ENCODE data around the gene FAM53A.
"Not testable (repeated sequence)": the region's sequence is repeated elsewhere in the genome, so short reads cannot be mapped to it uniquely, and the experiment has no call there.

FAM53A gene

DNA sequence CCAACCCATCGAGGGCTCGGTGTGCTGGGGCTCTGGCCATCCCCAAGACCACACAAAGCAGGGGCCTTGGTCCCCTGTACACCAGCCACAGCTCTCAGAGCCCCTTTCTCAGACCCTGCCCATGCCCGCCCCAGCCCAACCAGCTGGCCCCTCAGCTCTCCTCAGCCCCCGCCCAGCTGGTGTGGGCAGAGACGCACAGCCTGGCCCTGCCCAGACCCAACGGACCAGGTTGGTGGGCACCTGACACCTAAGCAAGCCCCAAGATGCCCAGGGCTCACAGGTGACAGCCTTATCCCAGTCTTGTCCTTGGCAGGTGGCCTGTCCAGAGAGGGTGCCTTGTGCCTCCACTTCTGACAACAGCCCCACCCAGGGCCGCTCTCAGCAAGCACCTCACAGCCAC, 42.4 kb downstream of the FAM53A start:
- in situ Hi-C loops (cut with MboI; ENCODE audit: low sequenced_read_pairs) = no loop called here

DNA sequence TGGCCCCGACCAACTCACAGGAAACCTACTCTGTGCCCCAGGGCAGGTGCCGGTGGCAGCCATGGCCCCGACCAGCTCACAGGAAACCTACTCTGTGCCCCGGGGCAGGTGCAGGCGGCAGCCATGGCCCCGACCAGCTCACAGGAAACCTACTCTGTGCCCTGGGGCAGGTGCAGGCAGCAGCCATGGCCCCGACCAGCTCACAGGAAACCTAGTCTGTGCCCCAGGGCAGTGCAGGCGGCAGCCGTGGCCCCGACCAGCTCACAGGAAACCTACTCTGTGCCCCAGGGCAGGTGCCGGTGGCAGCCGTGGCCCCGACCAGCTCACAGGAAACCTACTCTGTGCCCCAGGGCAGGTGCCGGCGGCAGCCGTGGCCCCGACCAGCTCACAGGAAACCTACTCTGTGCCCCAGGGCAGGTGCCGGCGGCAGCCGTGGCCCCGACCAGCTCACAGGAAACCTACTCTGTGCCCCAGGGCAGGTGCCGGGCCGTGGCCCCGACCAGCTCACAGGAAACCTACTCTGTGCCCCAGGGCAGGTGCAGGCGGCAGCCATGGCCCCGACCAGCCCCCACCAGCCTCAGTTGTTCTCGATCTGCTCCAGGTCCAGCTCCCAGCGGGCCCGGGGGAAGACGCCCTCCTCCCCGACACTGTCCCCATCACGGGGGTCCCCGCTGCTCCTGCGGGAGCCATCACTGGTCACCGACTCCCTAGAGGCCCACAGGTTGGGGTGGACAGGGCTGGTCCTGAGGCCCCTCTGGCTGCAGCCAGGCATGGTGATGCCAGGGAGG, 43.2 kb downstream of the FAM53A start:
- in situ Hi-C loops (cut with MboI; ENCODE audit: low sequenced_read_pairs) = not testable (repeated sequence)

DNA sequence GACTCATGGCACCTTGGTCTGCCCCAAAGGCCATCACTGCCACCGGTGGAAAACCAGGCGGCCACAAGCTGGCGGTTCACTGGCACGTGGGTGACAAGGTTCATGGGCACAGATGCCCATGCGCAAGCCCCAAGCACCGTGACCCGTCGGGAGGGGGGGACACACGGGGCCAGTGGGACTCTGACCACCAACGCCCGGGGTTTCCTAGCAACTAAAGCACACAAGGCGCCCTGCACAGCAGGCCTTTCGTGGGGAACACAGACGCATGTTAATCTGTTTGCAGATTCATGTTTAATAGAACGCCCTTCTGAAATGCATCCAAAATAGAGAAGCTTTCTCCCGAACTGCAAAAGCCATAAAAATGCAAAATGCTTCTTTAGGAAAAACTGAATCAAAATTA, 43.9 kb downstream of the FAM53A start:
- in situ Hi-C loops (cut with MboI; ENCODE audit: low sequenced_read_pairs) = no loop called here

DNA sequence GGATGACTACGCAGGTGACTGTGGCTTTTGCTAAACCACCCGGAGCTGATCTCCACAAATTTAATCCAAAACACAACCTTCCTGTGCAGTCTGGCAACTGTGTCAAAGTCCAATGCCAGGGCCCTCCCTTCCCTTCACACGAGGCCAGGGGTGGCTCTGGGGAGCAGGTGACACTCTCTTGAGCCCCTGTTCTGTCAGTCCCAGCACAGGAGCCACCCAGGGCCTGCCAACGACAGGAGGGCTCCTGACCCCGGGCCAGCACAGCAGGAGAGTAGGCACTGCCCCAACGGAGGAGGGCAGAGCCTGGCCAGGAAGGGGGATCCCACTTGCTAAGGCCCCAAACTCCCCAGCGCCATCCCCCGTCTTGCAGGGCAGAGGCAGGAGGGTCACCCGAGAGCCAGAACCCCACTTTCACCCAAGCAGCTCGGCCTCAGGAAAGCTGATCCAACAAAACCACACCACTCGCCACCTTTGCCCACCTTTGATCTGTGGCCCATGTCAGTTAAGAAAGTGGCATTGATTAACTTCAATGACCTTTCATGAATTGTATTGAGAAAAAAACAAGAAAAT, 44.7 kb downstream of the FAM53A start:
- in situ Hi-C loops (cut with MboI; ENCODE audit: low sequenced_read_pairs) = no loop called here

DNA sequence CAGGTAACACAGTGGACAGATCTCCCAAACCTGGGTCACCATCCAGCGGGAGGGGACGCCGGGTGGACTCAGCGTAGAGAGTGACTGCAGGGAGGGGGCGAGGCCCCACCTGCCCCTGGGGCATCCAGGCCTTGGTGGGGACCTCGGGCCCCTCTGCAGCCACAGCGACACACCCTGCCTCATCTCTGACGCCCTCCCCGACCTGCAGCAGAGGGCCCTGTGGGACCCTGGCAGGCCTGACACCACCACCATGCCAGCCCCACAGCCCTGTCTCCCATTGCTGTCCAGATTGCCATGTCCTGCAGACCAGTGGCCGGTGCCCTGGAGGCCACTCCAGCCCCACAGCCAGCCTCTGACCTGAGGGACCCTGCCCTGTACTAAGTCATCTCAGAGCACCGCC, 45.2 kb downstream of the FAM53A start:
- in situ Hi-C loops (cut with MboI; ENCODE audit: low sequenced_read_pairs) = no loop called here

DNA sequence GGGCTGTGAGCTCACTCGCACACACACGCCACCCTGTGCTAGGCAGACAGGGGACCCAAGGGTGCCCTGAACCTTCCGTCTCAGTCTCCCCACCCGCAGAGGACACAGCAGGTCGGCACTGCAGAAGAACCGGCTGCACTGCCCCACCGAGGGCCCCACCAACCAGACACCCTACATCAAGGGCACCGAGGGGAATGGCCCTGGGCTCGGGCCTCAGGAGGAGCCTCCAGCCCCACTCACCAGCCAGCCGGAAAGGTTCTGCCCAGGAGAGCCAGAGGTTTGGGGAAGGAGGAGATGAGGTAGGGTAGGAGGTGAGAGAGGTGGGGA, 45.9 kb downstream of the FAM53A start:
- in situ Hi-C loops (cut with MboI; ENCODE audit: low sequenced_read_pairs) = no loop called here

DNA sequence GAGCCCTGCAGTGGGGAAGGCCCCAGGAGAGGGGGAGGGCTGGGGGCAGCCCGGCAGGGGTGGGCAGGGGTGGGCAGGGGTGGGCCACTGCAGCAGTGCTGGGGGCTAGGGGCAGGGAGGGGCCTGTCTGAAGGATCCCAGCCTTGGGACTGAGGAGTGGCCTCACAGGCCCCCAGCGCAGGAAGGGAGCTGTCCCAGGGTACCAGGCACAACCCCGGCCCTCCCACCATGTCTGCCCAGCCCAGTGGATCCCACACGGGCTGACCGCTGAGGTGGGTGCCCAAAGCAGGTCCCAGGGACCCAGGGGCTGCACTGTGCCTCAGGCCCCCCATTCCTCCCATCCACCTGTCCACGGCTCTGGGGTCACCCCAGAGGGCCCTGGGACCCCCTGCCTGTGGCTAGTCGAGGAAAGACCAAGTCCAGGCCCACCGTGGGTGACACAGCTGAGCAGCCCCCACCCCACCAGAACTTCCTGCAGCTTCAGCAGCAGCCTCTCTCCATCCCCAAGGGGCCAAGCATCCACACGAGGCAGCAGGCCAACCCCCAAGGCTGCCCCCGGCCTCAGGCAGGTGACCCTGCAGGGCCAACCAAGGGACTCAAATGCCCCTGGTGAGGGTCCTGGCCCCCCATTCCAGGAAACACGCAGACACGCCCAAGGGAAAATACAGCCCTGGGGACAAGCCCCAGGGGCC, 46.4 kb downstream of the FAM53A start:
- in situ Hi-C loops (cut with MboI; ENCODE audit: low sequenced_read_pairs) = no loop called here

DNA sequence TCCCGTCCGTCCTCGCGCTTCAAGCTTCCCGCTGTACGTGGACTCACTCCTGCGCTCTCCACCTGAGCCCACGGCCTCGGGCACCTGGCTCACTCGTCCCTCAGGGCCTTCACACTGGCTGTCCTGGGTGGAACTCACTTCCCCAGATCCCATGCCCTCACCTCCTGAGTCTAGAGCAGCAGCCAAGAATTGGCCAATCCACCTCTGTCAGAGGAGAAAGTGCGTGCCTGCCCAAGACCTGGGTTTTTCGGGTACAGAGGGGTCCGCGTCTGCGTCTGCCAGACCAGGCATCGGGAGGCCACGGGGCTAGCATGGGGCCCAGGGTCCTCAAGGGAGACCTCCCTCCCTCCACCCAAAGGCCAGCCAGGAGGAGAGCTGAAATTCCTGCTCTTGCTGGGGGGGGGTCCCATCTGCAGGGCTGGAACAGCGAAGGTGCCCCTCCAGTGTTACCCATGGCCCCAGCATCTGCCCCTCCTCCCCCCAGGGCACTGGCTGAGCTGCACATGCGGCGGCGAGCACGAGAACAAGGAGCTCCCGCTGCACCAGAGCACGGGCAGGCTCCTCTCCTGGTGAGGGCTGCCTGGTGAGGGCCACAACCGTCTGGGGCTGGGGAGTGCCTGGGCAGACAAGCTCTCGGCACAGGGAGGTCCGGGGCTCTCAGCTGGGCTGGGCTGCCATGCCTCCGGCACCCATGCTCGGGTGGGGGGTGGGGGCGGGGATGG, 47.5 kb downstream of the FAM53A start:
- in situ Hi-C loops (cut with MboI; ENCODE audit: low sequenced_read_pairs) = no loop called here

DNA sequence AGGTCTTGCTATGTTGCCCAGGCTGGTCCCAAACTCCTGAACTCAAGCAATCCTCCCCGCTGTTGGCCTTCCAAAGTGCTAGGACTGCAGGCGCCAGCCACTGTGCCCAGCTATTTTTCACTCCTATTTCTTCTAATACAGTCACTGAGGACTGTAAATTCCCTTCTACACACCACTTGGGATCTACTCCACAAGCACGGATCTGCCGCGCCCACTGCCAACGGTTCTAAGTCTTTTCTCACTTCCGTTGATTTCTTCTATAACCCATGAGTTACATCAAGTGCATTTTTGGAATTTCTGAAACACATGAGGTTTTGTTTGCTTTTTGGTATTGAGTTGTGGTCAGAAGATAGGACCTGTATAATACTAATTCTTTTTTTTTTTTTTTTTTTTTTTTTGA, 48.6 kb downstream of the FAM53A start:
- in situ Hi-C loops (cut with MboI; ENCODE audit: low sequenced_read_pairs) = no loop called here

DNA sequence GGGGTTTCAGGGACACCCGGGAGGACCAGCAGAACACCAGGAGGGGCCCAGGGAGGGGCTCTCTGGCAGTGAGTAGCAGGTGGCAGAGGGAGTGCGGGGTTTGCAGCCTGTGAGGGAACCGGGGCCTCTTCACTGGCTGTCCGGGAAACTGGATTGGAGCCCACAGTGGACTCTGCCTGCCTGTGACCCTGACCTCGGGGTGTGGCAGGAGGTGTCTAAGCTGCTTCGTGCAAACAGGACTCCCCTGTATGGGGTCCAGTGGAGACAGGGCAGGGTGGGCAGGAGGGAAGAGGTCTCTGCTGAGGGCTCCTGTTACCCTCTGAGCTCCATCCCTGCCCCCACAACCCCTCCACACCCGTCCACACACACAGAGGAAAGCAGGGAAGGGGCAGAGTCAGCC, 50.1 kb downstream of the FAM53A start:
- in situ Hi-C loops (cut with MboI; ENCODE audit: low sequenced_read_pairs) = no loop called here

DNA sequence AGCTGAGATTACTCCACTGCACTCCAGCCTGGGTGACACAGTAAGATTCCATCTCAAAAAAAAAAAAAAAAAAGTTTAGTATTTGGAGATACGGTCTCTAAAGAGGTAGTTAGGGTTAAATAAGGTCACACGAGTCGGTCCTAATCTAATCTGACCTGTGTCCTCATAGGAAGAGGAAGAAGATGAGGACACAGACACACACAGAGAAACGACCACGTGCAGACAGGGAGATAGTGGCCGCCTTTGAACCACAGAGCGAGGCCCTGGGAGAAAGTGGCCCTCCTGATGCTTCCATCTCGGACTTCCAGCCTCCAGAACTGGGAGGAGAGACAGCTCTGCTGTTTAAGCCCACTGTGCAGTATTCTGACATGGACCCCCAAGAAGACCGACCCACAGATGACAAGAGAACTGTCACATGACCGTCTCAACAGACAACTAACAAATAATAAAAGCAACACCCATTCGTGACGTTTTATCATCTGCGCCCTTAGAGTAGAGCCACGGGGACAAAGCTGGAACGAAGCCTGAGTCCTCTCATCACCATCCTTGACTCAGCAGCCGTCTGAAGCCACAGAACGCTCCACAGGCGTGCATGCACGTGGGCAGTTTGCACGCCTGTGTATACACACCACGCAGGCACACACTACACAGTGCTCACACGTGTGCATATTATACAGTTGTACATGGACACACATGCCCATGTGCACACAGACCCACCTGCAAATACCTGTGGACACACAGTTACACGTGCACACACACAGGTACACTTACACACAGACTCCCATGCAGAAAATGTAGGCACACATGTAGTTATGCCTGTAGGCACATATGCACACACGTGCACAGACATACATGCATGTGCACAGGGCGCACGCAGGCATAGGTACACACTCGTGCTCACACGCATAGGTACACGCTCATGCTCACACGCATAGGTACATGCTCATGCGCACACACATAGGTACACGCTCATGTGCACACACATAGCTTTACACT, 51.7 kb downstream of the FAM53A start:
- in situ Hi-C loops (cut with MboI; ENCODE audit: low sequenced_read_pairs) = no loop called here

DNA sequence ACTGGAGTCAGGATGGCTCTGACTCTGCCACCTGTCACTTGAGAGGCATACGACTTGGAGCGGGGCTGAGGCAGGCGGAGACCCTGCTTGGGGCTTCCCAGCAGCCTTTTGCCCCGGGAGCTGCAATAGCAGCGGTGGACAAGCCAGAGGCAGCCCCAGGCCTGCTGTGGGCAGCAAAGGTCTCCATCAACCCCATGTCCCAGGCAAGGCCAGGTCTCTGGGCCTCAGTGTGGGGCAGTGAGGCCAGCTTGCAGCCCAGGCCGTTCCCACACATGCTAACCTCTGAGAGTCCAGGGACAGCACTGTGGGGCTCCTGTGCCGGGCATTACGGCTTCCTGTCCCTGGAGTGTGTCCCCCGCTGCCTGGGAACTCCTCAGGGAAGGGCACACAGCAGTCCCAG, 53.0 kb downstream of the FAM53A start:
- in situ Hi-C loops (cut with MboI; ENCODE audit: low sequenced_read_pairs) = no loop called here

DNA sequence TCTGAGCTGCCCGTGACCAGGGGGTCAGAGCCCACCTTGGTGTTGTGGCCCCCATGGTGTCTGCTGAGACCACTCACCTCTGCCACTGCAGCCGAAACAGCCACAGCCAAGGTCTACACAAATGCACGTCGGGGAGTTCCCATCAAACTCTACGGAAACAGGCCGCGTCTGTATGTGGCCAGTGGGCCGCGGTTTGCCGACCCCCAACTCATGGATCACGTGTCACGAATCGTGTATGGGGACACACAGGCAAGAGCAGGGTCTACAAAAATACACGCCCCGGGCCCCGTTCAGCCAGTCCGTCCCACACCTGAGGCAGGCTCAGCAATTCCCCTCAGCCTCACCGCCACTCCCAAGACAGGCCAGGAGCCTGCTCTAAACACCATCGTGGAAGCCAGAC, 53.8 kb downstream of the FAM53A start:
- in situ Hi-C loops (cut with MboI; ENCODE audit: low sequenced_read_pairs) = no loop called here

DNA sequence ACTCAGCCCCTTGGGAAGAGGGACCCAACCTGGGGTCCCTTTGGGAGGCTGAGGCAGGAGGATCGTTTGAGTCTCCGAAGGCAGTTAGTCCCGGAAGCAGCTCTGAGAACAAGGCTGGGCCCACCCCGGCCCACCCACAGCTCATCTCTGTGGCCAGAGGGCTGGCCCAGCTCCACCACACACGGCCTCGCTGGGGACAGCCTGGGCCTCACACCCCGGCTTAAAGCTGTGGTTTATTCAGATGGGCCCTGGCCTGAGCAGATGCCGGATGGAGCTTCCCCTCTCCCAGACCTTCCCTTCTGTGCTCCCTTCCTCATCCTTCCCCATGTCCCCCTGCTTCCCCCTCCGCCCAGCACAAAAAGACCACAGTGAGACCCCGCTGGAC, 54.4 kb downstream of the FAM53A start:
- in situ Hi-C loops (cut with MboI; ENCODE audit: low sequenced_read_pairs) = no loop called here

DNA sequence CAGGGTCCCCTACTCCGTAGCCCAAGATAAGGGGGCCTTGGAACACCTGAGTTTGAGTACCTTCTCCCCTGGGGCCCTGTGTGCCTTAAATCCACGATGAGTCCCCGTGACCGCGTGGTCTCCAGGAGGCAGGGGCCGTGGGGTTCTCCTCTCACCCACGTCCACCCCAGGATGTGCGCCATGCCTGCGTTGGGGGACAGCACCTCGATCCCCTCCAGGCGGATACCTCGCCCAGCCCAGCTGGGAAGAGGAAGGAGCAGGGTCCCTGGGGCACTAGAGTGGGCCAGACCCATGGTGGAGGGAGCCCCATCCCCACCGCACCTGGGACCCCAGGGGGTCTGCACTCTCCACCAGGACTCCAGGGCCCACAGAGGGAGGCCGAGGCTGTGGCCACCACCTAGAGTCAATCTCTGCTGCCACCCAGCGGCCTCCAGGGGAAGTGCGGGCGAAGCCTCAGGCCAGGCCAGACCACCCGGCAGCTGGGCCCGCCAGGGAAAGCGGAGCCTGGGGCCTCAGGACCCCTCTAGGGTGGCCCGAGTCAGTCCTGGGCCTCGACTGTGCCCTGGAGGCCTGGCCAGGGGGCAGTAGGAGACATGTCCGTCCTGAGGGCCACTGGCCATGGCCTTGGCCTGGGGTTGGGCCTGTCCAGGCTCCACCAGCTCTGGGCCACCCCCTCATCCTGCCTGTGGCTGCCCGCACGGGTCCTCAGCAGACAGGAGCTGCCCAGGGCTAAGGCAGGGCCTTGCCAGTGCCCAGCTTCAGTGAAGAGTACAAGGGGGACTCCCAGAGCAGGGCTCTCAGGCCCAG, 55.0 kb downstream of the FAM53A start:
- in situ Hi-C loops (cut with MboI; ENCODE audit: low sequenced_read_pairs) = no loop called here

DNA sequence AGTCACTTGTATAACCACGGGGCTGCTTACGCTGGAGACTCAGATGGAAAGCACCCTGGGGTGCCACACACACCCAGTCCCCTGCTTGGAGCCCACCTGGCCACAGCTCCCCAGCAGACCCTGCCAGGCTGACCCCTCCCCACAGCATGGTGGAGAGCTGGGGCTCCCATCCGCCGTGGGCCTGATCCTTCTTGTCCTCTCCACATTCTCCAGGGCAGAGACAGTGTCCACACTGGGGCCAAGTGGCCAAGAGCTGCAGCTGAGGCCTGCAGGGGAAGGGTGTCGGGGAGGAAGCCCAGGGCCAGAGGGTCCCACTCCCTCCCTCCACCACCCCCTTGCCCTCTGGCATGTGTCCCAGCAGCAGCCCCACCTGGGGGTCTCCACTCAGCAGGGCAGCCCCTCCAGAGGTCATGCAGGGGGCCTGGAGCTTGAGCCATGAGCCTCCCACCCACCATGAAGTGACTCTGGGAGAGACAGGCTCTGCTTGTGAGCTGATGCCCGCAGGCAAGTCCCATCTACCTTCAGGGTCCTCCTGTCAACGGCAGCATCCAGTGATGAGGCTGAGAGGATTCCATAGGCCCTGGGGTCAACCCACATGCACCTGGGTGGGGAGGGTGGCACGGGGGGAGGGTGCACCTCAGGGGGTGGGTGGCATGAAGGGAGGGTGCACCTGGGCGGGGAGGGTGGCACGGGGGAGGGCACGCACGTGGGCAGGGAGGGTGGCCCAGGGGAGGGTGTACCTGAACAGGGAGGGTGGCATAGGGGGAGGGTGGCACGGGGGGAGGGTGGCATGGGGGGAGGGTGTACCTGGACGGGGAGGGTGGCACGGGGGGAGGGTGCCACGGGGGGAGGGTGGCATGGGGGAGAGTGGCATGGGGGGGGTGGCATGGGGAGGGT, 56.4 kb downstream of the FAM53A start:
- in situ Hi-C loops (cut with MboI; ENCODE audit: low sequenced_read_pairs) = no loop called here

DNA sequence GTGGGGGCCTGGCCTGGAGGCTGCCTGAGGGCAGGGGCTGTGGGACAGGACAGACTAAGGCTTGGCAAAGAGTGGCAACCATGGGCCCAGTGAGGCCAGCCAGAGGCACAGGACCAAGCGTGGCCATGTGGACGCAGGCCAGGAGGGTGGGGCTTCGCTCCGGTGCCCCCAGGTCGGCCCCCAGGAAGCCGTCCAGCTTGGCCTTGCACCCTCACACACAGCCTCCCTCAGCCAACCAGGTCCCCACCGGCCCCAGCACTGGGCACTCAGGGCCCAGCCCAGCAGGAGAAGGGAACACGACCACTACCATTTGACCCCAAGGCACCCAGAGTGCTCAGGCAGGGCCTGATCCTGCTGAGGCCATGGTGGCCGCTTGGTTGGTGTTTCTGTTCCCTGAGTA, 57.2 kb downstream of the FAM53A start:
- in situ Hi-C loops (cut with MboI; ENCODE audit: low sequenced_read_pairs) = no loop called here

DNA sequence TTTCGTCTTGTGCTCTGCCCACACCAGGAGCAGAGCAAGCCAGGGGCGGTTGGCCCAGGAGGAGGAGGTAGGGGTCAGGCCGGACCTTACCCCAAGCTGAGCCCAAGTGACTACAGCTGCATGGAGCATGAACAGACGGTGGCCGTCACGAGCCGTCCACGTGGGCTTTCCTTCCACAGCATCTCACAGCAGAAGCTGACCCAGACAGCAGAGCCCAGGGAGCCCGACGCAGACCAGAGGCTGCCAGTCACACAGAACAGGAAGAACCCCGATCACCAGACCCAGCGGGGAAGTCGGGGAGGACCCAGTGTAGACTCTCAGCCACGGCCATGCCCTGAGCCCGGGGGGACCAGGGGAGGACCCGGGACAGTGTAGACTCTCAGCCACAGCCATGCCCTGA, 58.0 kb downstream of the FAM53A start:
- in situ Hi-C loops (cut with MboI; ENCODE audit: low sequenced_read_pairs) = no loop called here

DNA sequence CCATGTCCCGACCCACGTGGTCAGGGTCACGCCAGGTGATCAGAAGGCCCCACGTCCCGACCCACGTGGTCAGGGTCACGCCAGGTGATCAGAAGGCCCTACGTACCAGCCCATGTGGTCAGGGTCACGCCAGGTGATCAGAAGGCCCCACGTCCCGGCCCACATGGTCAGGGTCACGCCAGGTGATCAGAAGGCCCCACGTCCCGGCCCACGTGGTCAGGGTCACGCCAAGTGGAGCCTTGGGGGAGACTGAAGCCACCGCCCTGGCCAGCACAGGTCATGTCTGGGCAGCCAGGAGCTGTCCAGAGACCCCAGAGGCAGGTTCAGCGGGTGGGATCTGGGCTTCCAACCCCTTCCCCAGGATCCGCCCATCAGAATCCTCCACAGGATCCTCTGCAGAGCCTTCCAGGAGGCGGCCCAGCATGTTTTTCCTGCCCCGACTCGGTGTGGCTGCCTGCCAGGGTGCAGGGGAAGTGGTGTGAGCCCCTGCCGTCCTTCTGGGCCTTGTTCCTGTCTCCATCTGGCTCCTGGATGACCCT, 58.4 kb downstream of the FAM53A start:
- in situ Hi-C loops (cut with MboI; ENCODE audit: low sequenced_read_pairs) = no loop called here
